Trophoblast cell (in vitro differentiated cells and primary cell): ENCODE measurements around the gene RAB30.

ENCODE experiments used
- DNase-seq, 2 donors: peaks; one replicate each; pipeline ENCODE4 v3.0.0-alpha.2; 2016
- H2AFZ ChIP-seq: 2 replicates; pipeline ENCODE4 v1.6.1; 2013; ENCODE audit warnings: low read length, moderate library complexity, mild to moderate bottlenecking; ENCODE audit not compliant: insufficient read depth, poor library complexity
- H2AK5ac ChIP-seq: 2 replicates; pipeline ENCODE4 v1.6.1; 2013; ENCODE audit warnings: mild to moderate bottlenecking, low read length
- H2BK120ac ChIP-seq: 2 replicates; pipeline ENCODE4 v1.6.1; 2013; ENCODE audit warnings: low read length, mild to moderate bottlenecking, moderate library complexity; ENCODE audit not compliant: insufficient read depth, poor library complexity
- H2BK12ac ChIP-seq: 2 replicates; pipeline ENCODE4 v1.6.1; 2013; ENCODE audit warnings: mild to moderate bottlenecking, low read length, moderate library complexity
- H2BK5ac ChIP-seq: 2 replicates; pipeline ENCODE4 v1.6.1; 2013; ENCODE audit warnings: low read length, low read depth, moderate library complexity, mild to moderate bottlenecking; ENCODE audit not compliant: poor library complexity
- H3K14ac ChIP-seq: 2 replicates; pipeline ENCODE4 v1.6.1; 2013; ENCODE audit warnings: mild to moderate bottlenecking, low read length
- H3K18ac ChIP-seq: 2 replicates; pipeline ENCODE4 v1.6.1; 2013; ENCODE audit warnings: mild to moderate bottlenecking, low read length
- H3K23ac ChIP-seq: 2 replicates; pipeline ENCODE4 v1.6.1; 2013; ENCODE audit warnings: low read length
- H3K27ac ChIP-seq: 2 replicates; pipeline ENCODE4 v1.5.1; 2013; ENCODE audit warnings: low read depth, mild to moderate bottlenecking, inconsistent platforms, low read length, moderate library complexity
- H3K27me3 ChIP-seq: 2 replicates; pipeline ENCODE4 v1.6.1; 2013; ENCODE audit warnings: inconsistent platforms, mild to moderate bottlenecking, low read length, moderate library complexity; ENCODE audit not compliant: insufficient read depth
- H3K36me3 ChIP-seq, 2 experiments: 1 replicate in 1 of 2; 2 replicates in 1 of 2; pipeline ENCODE4 v1.6.1; 2013; ENCODE audit warnings: low read length in 2 of 2, mild to moderate bottlenecking in 2 of 2, moderate library complexity in 1 of 2; ENCODE audit not compliant: insufficient read depth in 2 of 2, control insufficient read depth in 1 of 2
- H3K4ac ChIP-seq: 2 replicates; pipeline ENCODE4 v1.6.1; 2013; ENCODE audit warnings: low read depth, mild to moderate bottlenecking, low read length, moderate library complexity
- H3K4me1 ChIP-seq, 2 experiments: 1 replicate in 1 of 2; 2 replicates in 1 of 2; pipeline ENCODE4 v1.6.1; 2013; ENCODE audit warnings: low read length in 2 of 2, mild to moderate bottlenecking in 2 of 2, moderate library complexity in 1 of 2; ENCODE audit not compliant: insufficient read depth in 2 of 2, control insufficient read depth in 1 of 2
- H3K4me2 ChIP-seq: 2 replicates; pipeline ENCODE4 v1.6.1; 2013; ENCODE audit warnings: inconsistent platforms, mild to moderate bottlenecking, low read length, moderate library complexity
- H3K4me3 ChIP-seq: 2 replicates; pipeline ENCODE4 v1.5.1; 2013; ENCODE audit warnings: mild to moderate bottlenecking, low read depth, low read length, inconsistent platforms
- H3K79me1 ChIP-seq: one replicate; pipeline ENCODE4 v1.6.1; 2013; ENCODE audit warnings: low read length
- H3K79me2 ChIP-seq: 2 replicates; pipeline ENCODE4 v1.6.1; 2013; ENCODE audit warnings: low read length, mild to moderate bottlenecking; ENCODE audit not compliant: control insufficient read depth, insufficient read depth, poor library complexity
- H3K9ac ChIP-seq: 2 replicates; pipeline ENCODE4 v1.6.1; 2013; ENCODE audit warnings: mild to moderate bottlenecking, low read length
- H3K9me3 ChIP-seq: 2 replicates; pipeline ENCODE4 v1.6.1; 2013; ENCODE audit warnings: low read depth, mild to moderate bottlenecking, control low read depth, inconsistent platforms, low read length; ENCODE audit not compliant: insufficient read depth
- H4K12ac ChIP-seq: 2 replicates; pipeline ENCODE4 v1.6.1; 2013; ENCODE audit warnings: low read depth, mild to moderate bottlenecking, low read length, moderate library complexity
- H4K8ac ChIP-seq: 2 replicates; pipeline ENCODE4 v1.6.1; 2013; ENCODE audit warnings: low read depth, mild to moderate bottlenecking, low read length, moderate library complexity
- H4K91ac ChIP-seq: one replicate; pipeline ENCODE4 v1.6.1; 2013; ENCODE audit warnings: low read depth, mild to moderate bottlenecking, low read length, moderate library complexity
- WGBS: extraction: QIAGEN DNeasy Blood & Tissue Kit; methylation state at CpG from one replicate; pipeline ENCODE4 v1.1.7; 2013; ENCODE audit warnings: missing lambda C conversion rate; ENCODE audit not compliant: insufficient read length, insufficient coverage; ENCODE audit errors: extremely low coverage; 5-methylcytosine and 5-hydroxymethylcytosine counted together

The RAB30 gene

GRCh38 chr11:83006877-83007330, 64.8 kb downstream of the RAB30 start:
- H4K12ac ChIP-seq, result no peak overlapping the region
- no peaks in the 10 kb centered on the region for H3K9me3 ChIP-seq
- H3K9ac ChIP-seq, result no peak overlapping the region
- H2BK5ac ChIP-seq, result no peak overlapping the region
- no peak overlapping the region for H3K18ac ChIP-seq
- H4K91ac ChIP-seq, result no peak overlapping the region
- WGBS, result no CpG with 5 or more reads among the region's 1 CpG
- no peak overlapping the region for H2AK5ac ChIP-seq
- DNase-seq, result no peak
- H2BK12ac ChIP-seq, result no peak overlapping the region
- no peak overlapping the region for H3K4ac ChIP-seq
- H3K36me3 ChIP-seq, result no peaks in the 10 kb centered on the region
- H3K27me3 ChIP-seq, result no peaks in the 10 kb centered on the region
- H4K8ac ChIP-seq, result no peak overlapping the region
- peaks cover 5 to 18% of the 10 kb centered on the region in 2 experiments for H3K4me1 ChIP-seq
- H3K79me1 ChIP-seq, result no peaks in the 10 kb centered on the region
- no peak overlapping the region for H2AFZ ChIP-seq
- H3K4me3 ChIP-seq, result no peak overlapping the region
- no peaks in the 10 kb centered on the region for H3K79me2 ChIP-seq
- no peak overlapping the region for H3K27ac ChIP-seq
- no peak overlapping the region for H3K23ac ChIP-seq
- H3K14ac ChIP-seq, result no peak overlapping the region
- no peak overlapping the region for H3K4me2 ChIP-seq
- H2BK120ac ChIP-seq, result no peak overlapping the region

GRCh38 chr11:83004746-83005556, 66.7 kb downstream of the RAB30 start:
- Histone ChIP-seq H3K79me2 (no peaks in the 10 kb centered on the region), H3K9me3 (no peaks in the 10 kb centered on the region), H2BK120ac (no peak overlapping the region), H4K8ac (no peak overlapping the region), H3K4me1 (peaks cover 8 to 18% of the 10 kb centered on the region in 2 experiments), H3K14ac (no peak overlapping the region), H3K4me2 (no peak overlapping the region), H2AFZ (no peak overlapping the region), H3K27me3 (no peaks in the 10 kb centered on the region), H3K79me1 (no peaks in the 10 kb centered on the region), H3K18ac (no peak overlapping the region), H3K9ac (no peak overlapping the region), H3K36me3 (no peaks in the 10 kb centered on the region), H3K4ac (no peak overlapping the region), H3K23ac (no peak overlapping the region), H2BK5ac (no peak overlapping the region), H3K27ac (no peak overlapping the region), H2BK12ac (no peak overlapping the region), H2AK5ac (no peak overlapping the region), H3K4me3 (no peak overlapping the region), H4K12ac (no peak overlapping the region), H4K91ac (no peak overlapping the region)
- WGBS, result no CpG with 5 or more reads among the region's 2 CpGs
- no peak for DNase-seq

GRCh38 chr11:83002522-83002921, 69.2 kb downstream of the RAB30 start:
- no peak overlapping the region for H2AK5ac ChIP-seq
- no peak overlapping the region for H2AFZ ChIP-seq
- no peaks in the 10 kb centered on the region for H3K79me1 ChIP-seq
- H3K4ac ChIP-seq, result no peak overlapping the region
- no peak overlapping the region for H4K8ac ChIP-seq
- no peak overlapping the region for H3K4me2 ChIP-seq
- H3K14ac ChIP-seq, result no peak overlapping the region
- no peak overlapping the region for H4K91ac ChIP-seq
- no peak overlapping the region for H4K12ac ChIP-seq
- no peaks in the 10 kb centered on the region for H3K36me3 ChIP-seq
- H3K9ac ChIP-seq, result no peak overlapping the region
- no peak overlapping the region for H3K4me3 ChIP-seq
- peaks cover 7 to 16% of the 10 kb centered on the region in 2 experiments for H3K4me1 ChIP-seq
- no peak overlapping the region for H3K18ac ChIP-seq
- no peaks in the 10 kb centered on the region for H3K27me3 ChIP-seq
- no peak for DNase-seq
- no peak overlapping the region for H2BK12ac ChIP-seq
- H3K27ac ChIP-seq, result no peak overlapping the region
- WGBS, result no CpG with 5 or more reads among the region's 3 CpGs
- no peak overlapping the region for H2BK5ac ChIP-seq
- no peaks in the 10 kb centered on the region for H3K9me3 ChIP-seq
- no peak overlapping the region for H2BK120ac ChIP-seq
- no peak overlapping the region for H3K23ac ChIP-seq
- H3K79me2 ChIP-seq, result no peaks in the 10 kb centered on the region

- H3K4me2 ChIP-seq, result no peak overlapping the region
- H3K23ac ChIP-seq, result no peak overlapping the region
- H4K8ac ChIP-seq, result no peak overlapping the region
- no peak overlapping the region for H4K91ac ChIP-seq
- no peaks in the 10 kb centered on the region for H3K79me2 ChIP-seq
- H2AK5ac ChIP-seq, result no peak overlapping the region
- H4K12ac ChIP-seq, result no peak overlapping the region
- peak overlapping the region; percentile 18 for H3K9ac ChIP-seq
- H3K27ac ChIP-seq, result no peak overlapping the region
- H3K18ac ChIP-seq, result no peak overlapping the region
- H3K27me3 ChIP-seq, result no peaks in the 10 kb centered on the region
- peak in 1 of 2 donors; percentile 48 for DNase-seq
- H3K4me3 ChIP-seq, result no peak overlapping the region
- peaks cover 11 to 15% of the 10 kb centered on the region in 2 experiments for H3K4me1 ChIP-seq
- no peak overlapping the region for H2BK5ac ChIP-seq
- H2AFZ ChIP-seq, result no peak overlapping the region
- no peaks in the 10 kb centered on the region for H3K9me3 ChIP-seq
- no peak overlapping the region for H3K14ac ChIP-seq
- H3K4ac ChIP-seq, result no peak overlapping the region
- no CpG with 5 or more reads among the region's 3 CpGs for WGBS
- H2BK120ac ChIP-seq, result no peak overlapping the region
- H3K36me3 ChIP-seq, result no peaks in the 10 kb centered on the region
- H2BK12ac ChIP-seq, result no peak overlapping the region
- H3K79me1 ChIP-seq, result no peaks in the 10 kb centered on the region
Observed at GRCh38 chr11:83002053-83002452, 69.6 kb downstream of the RAB30 start.
